ENCODE measurements around the gene ZFP57. TPM values are rescaled to one million over a fixed set of nuclear protein-coding genes. Genes with fewer than 3 reads are reported as not detected.

Gene ZFP57
- polyA plus RNA-seq, 1 donor (not counting 4 experiments of a cell fraction or from before 2014, with no cell fraction given) = 17.4 TPM

DNA sequence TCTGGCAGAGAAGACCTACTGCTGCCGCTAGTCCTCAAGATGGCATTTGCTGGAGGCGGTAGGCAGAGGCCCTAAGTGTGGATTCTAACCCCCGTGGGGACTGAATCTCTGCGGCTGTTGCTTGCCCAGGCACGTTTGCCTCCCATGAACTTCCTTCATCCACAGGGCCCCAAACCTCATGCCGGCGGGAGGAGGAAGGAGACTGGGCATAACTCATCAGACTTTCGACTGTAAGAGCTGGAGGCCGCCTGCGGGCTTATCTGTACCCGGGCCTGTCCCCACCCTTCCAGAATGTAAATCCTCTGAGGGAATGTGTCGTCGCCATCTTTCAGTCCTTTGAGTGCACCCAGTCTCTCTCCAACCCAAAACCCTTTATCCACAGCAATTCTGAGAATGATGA is 990 bp downstream of the ZFP57 start:
- H3K27me3 ChIP-seq (ENCODE audit: control insufficient read depth, extremely low read depth, insufficient read depth, low read length) = no peaks in the 10 kb centered on the region
- H3K4me2 ChIP-seq (ENCODE audit: control insufficient read depth, extremely low read depth, insufficient read depth, low read depth, low read length) = peak overlapping the region; percentile 15
- peaks cover 48% of the 10 kb centered on the region for H3K4me1 ChIP-seq (ENCODE audit: control insufficient read depth, extremely low read depth, insufficient read depth, low read length)
- peak overlapping the region; percentile 92 for H3K27ac ChIP-seq (ENCODE audit: control insufficient read depth, insufficient read depth, low read length)
- no peaks in the 10 kb centered on the region for H3K36me3 ChIP-seq (ENCODE audit: control insufficient read depth in 2 of 2, extremely low read depth in 1 of 2, insufficient read depth in 2 of 2, low read length in 2 of 2)
- TF ChIP-seq EZH2 (IDR thresholded peaks at IDR 0.05; ENCODE audit: low read length) = no peak
- TF ChIP-seq, protein P1, sequence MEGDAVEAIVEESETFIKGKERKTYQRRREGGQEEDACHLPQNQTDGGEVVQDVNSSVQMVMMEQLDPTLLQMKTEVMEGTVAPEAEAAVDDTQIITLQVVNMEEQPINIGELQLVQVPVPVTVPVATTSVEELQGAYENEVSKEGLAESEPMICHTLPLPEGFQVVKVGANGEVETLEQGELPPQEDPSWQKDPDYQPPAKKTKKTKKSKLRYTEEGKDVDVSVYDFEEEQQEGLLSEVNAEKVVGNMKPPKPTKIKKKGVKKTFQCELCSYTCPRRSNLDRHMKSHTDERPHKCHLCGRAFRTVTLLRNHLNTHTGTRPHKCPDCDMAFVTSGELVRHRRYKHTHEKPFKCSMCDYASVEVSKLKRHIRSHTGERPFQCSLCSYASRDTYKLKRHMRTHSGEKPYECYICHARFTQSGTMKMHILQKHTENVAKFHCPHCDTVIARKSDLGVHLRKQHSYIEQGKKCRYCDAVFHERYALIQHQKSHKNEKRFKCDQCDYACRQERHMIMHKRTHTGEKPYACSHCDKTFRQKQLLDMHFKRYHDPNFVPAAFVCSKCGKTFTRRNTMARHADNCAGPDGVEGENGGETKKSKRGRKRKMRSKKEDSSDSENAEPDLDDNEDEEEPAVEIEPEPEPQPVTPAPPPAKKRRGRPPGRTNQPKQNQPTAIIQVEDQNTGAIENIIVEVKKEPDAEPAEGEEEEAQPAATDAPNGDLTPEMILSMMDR (optimal IDR thresholded peaks at IDR 0.05 in 1 of 3, IDR thresholded peaks at IDR 0.05 in 1 of 3, conservative IDR thresholded peaks at IDR 0.05 in 1 of 3; ENCODE audit: extremely low read depth in 1 of 3, insufficient read depth in 2 of 3, low read length in 3 of 3) = no peak
- FAIRE-seq (peak; percentile 92), DNase-seq (ENCODE audit: low read depth, low spot score) (peak; percentile 93)
- H3K9me1 ChIP-seq (ENCODE audit: control insufficient read depth, extremely low read depth, insufficient read depth, low read length) = no peaks in the 10 kb centered on the region
- H4K20me1 ChIP-seq (ENCODE audit: control insufficient read depth, extremely low read depth, insufficient read depth, low read length) = no peaks in the 10 kb centered on the region
- H3K9me3 ChIP-seq (ENCODE audit: control insufficient read depth, low read depth, low read length) = peaks cover 5% of the 10 kb centered on the region
- dilution Hi-C loops (cut with MboI; ENCODE audit: extremely low pct_ligation_motif_present, low sequenced_read_pairs) = no loop called here
- H2AFZ ChIP-seq (ENCODE audit: control insufficient read depth, low read length) = peak overlapping the region; percentile 70
- no peaks in the 10 kb centered on the region for H3K79me2 ChIP-seq (ENCODE audit: control insufficient read depth, insufficient read depth, low read length)
- peak overlapping the region; percentile 78 for H3K9ac ChIP-seq (ENCODE audit: control insufficient read depth, extremely low read depth, insufficient read depth, low read length)
- peak overlapping the region in 2 of 3 experiments; percentile 29 to 74 for H3K4me3 ChIP-seq (ENCODE audit: control insufficient read depth in 2 of 3, extremely low read depth in 1 of 3, insufficient read depth in 2 of 3, low read depth in 1 of 3, low read length in 3 of 3)

DNA sequence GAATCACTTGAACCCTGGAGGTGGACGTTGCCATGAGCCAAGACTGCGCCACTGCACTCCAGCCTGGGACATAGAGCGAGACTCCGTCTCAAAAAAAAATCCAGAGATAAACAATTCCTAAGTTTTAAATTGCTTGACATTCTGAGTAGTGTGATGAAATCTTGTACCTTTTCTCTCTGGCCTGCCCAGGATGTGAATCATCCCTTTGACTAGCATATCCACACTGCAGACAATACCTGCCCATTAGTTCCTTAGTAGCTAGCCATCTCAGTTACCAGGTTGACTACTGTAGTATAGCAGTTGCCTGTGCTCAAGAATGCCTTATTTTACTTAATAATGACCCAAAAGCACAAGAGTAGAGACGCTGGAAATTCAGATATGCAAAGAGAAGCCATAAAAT is 2.8 kb downstream of the ZFP57 start:
- H3K36me3 ChIP-seq (ENCODE audit: control insufficient read depth in 2 of 2, extremely low read depth in 1 of 2, insufficient read depth in 2 of 2, low read length in 2 of 2) = peaks cover 0 to 2% of the 10 kb centered on the region in 2 experiments
- peak overlapping the region; percentile 81 for H3K4me2 ChIP-seq (ENCODE audit: control insufficient read depth, extremely low read depth, insufficient read depth, low read depth, low read length)
- no peak overlapping the region for H2AFZ ChIP-seq (ENCODE audit: control insufficient read depth, low read length)
- peaks cover 5% of the 10 kb centered on the region for H3K9me3 ChIP-seq (ENCODE audit: control insufficient read depth, low read depth, low read length)
- peak overlapping the region; percentile 92 for H3K27ac ChIP-seq (ENCODE audit: control insufficient read depth, insufficient read depth, low read length)
- H3K9ac ChIP-seq (ENCODE audit: control insufficient read depth, extremely low read depth, insufficient read depth, low read length) = peak overlapping the region; percentile 78
- peaks cover 4% of the 10 kb centered on the region for H3K79me2 ChIP-seq (ENCODE audit: control insufficient read depth, insufficient read depth, low read length)
- DNase-seq (ENCODE audit: low read depth, low spot score) = peak; percentile 49
- peak; percentile 89 for FAIRE-seq
- dilution Hi-C loops (cut with MboI; ENCODE audit: extremely low pct_ligation_motif_present, low sequenced_read_pairs) = no loop called here
- H3K27me3 ChIP-seq (ENCODE audit: control insufficient read depth, extremely low read depth, insufficient read depth, low read length) = no peaks in the 10 kb centered on the region
- peaks cover 48% of the 10 kb centered on the region for H3K4me1 ChIP-seq (ENCODE audit: control insufficient read depth, extremely low read depth, insufficient read depth, low read length)
- H4K20me1 ChIP-seq (ENCODE audit: control insufficient read depth, extremely low read depth, insufficient read depth, low read length) = no peaks in the 10 kb centered on the region
- H3K9me1 ChIP-seq (ENCODE audit: control insufficient read depth, extremely low read depth, insufficient read depth, low read length) = no peaks in the 10 kb centered on the region
- H3K4me3 ChIP-seq (ENCODE audit: control insufficient read depth in 2 of 3, extremely low read depth in 1 of 3, insufficient read depth in 2 of 3, low read depth in 1 of 3, low read length in 3 of 3) = peak overlapping the region; percentile 6 to 49 (median 47)
- TF ChIP-seq, protein P1 (optimal IDR thresholded peaks at IDR 0.05 in 1 of 3, IDR thresholded peaks at IDR 0.05 in 1 of 3, conservative IDR thresholded peaks at IDR 0.05 in 1 of 3; ENCODE audit: extremely low read depth in 1 of 3, insufficient read depth in 2 of 3, low read length in 3 of 3) = no peak
- TF ChIP-seq EZH2 (IDR thresholded peaks at IDR 0.05; ENCODE audit: low read length) = no peak
